HG03097 (cell line): ENCODE results near the gene SEMA4C.
A peak's percentile ranks its signal among the peaks of the same experiment; 100 is the strongest.
"Not testable (repeated sequence)": the region's sequence is repeated elsewhere in the genome, so short reads cannot be mapped to it uniquely, and the experiment has no call there.

Source experiments
- ATAC-seq: cut with Tn5 transposase; IDR thresholded peaks from one replicate; pipeline ENCODE4 v1.9.1; 2021; ENCODE audit not compliant: unreplicated experiment, low FRiP score

The SEMA4C gene

DNA sequence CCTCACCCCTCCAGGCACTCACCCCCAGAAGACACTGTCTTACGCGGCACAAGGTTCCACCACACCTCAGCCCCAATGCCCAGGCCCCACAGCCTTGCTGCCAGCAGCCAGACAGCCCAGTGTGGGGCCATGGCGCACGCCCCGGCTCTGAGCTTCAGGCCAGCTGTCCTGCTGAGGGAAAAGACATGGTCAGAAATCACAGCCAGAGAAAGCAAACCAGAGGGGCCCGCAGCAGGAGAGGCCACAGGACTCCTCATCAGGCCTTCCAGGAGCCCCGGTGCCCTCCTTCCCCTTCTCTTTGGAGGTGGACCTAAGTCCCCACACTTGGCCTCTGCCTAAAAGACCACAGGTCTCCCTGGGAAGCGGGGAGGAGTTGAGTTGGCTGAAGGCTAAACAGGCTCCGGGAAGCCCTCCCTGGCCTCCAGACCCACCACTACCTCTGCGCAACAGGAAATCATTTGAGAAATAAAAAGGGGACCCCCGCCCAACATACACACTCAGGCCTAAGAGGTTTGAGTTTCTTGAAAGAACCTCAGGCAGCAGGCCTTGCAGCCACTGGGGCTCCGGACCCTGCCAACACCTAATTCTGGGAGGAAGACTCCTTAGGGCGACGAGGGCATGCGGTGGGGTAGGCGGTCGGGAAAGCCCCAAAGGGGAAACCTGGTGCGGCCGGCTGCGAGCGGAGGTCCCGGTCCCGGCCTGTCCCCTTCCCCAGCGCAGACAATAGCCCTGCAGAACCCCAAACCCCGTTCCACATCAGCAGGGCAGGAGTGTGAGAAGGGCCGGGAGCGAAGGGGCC lies 1.9 kb downstream of the SEMA4C start:
- ATAC-seq: peak; percentile 8

DNA sequence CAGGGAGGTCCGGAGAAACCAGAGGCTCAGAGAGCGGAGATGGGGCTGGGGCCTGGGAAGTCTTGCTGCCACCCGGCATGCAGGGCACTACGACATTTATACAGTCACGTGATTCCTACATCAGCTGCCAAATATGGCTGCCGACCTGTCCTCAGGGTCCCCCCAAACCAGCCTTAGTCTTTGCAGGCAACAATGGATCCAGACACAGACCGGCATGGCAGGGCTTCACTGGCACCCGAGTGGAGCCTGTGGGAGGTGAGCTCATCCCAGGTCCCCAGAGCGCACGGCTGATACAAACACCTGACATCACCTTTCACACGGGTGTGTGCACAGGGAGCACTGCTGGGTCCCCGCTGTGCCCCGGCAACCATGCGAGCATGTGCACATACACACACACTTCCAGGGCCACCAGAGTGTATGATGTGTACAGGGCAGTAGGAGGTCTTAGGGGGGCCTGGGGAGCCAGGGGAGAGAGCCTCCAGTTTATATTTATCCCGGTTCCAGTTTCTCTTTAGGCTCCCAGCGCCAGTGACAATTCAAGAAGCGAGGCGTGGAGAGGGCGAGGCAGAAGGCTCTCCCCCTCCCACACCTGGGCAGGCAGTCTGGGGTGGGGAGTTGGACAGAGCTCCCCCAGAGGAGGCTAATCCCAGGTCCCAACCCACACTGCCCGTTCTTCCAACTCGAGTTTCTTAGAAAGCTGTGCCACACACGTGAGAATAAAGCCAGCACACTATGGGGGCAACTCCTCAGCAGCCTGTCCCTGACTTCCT lies 2.7 kb downstream of the SEMA4C start:
- ATAC-seq: no peak

DNA sequence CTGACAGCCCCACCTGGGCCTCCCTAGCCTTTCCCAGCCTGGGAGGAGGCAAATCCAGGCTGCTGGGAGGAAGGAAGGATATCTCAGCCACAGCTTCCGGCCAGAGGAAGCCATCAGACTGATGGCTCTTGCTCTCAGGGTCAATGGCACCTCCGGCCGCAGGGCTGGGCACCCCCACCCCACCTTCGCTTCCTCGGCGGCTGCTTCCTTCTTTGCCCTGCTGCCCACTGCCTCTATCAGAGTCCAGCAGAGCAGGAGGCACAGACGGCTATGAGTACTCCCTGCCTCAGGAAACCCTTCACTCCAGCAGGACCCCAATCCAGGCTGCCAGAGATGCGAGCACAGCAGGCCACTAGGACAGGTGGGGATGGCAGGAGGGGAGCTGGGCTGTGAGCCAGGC lies 3.3 kb downstream of the SEMA4C start:
- ATAC-seq: no peak

DNA sequence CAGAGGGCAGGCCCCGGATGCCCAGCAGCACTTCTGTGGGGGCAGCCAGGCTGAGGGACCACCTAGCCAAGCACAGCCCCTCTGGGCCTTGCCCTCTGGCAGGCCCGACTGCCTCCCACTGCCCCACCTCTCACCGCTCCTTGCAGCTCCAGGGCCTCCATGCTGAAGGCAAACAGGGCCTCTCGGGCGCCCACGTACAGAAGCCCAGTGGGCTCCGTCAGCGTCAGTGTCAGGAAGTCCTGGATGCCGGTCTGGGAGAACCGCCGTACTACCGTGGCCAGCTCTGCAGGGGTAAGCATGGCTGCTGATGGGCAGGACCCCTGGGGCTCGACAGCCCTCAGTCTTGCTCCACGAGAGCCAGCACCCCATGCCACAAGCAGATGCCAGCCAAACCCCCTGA lies 3.7 kb downstream of the SEMA4C start:
- no peak for ATAC-seq

- ATAC-seq: no peak
These were observed 4.2 kb downstream of the SEMA4C start for GRCh38 chr2:96865654-96866053.

DNA sequence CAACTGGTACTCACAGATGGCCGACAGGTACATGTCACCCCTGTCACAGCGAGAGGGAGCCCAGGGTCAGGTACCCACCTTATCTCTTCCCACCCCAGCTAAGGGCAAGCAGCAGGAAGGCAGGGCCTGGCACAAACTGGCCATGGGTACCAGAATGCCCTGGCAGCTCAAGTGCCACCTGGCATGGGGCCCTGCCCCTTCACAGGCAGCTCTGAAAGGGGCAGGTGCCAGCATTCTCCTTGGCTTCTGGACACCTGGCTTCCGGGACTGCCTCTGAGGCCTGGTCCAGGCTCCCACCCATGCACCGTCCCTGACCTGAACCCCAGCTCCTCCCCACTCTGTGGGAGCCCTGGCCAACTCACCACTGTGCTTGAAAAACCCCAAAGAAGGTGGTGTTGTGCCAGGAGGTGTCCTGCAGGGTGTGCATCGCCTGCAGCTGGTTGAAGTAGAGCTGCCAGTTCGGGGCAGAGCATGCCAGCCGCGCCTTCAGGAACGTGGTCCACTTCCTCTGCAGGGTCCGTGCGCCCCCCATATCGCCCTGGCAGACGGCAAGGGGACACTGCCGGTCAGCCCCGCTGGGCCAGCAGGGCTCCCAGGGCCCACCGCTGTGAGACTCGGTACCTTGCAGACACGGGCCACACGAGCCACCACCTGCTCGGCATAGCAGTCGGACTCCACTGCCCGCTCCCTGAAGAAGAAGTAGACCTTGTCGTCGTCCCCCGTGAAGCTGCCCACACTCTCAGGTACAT lies 5.4 kb downstream of the SEMA4C start:
- ATAC-seq: no peak

- ATAC-seq: no peak
These were observed 6.1 kb downstream of the SEMA4C start for GRCh38 chr2:96863575-96864342.

DNA sequence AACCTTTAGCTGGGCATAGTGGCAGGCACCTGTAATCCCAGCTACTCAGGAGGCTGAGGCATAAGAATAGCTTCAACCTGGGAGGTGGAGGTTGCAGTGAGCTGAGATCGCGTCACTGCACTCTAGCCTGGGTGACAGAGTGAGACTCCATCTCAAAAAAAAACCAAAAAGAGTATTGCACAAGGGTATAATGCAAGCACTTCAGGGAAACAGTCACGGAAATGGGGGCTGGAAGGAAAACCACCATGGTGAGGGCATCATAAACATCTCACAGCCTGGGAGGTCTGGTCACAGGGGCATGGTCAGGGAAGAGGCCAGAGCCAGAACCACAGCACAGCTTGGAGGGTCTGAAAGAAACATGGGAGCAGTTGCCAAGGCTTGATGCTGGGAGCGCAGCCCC lies 6.8 kb downstream of the SEMA4C start:
- ATAC-seq: not testable (repeated sequence)

DNA sequence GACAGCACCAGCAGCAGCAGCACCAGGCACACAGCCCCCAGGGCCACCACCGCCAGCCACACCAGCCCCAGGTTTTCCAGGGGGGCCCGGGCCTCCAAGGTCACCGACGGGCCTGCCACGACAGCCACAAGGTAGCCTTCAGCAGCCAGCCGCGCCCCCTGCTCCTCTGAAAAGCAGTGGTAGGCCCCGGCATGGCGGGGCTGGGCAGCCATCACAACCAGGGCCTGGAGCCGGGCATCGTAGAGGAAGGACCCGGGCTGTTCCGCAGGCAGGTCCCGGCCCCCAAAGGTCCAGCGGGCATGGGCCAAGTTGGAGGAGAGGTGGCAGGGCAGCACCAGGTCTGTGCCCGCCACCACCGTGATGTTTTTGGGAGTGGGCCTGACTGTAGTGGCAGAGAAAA lies 8.8 kb downstream of the SEMA4C start:
- no peak for ATAC-seq

GRCh38 chr2:96860065-96861029 lies 9.5 kb downstream of the SEMA4C start:
- ATAC-seq: no peak

- no peak for ATAC-seq
These were observed 10.2 kb downstream of the SEMA4C start for GRCh38 chr2:96859681-96860064.

- no peak for ATAC-seq
These were observed 10.7 kb downstream of the SEMA4C start for GRCh38 chr2:96859099-96859649.

DNA sequence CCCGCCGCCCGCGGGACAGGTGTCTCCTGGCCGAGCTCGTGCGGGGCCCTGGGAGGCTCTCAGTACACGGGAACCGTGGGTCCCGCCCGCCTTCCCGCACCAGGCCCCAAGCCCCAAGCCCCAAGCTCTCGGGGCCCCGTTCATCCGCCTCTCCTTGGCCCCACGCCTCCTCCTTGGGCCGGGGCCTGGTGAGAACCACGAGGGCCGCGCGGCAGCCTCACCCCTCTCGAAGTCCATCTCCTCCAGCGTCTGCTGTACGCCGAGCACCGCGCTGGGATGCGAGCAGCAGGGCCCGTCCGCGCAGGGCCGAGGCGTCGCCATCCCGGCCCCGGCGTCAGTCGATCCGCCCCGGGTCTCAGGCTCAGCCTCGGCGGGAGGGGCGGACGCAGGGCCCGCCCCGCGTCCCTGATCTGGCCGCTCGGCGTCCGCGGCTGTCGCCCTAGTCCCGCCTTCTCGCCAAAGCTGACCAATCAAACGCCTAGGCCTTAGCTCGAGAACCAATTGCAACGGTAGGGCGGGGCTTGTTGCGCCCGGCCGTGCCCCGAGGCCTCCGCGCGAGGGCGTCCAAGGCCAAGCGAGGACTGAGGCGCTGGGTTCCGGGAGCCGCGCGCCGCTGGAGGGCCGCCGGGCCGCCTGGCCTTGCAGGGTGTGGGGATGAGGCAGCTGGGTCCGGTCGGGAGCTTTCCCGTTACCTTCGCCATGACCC lies 12.1 kb downstream of the SEMA4C start, which contains the start of gene ANKRD39:
Gene ANKRD39, minus strand, starts transcription at position 350 of the 706 bp plus-strand sequence. Its CDS starts 29 bp downstream, at position 321.
- peak; percentile 91 for ATAC-seq

DNA sequence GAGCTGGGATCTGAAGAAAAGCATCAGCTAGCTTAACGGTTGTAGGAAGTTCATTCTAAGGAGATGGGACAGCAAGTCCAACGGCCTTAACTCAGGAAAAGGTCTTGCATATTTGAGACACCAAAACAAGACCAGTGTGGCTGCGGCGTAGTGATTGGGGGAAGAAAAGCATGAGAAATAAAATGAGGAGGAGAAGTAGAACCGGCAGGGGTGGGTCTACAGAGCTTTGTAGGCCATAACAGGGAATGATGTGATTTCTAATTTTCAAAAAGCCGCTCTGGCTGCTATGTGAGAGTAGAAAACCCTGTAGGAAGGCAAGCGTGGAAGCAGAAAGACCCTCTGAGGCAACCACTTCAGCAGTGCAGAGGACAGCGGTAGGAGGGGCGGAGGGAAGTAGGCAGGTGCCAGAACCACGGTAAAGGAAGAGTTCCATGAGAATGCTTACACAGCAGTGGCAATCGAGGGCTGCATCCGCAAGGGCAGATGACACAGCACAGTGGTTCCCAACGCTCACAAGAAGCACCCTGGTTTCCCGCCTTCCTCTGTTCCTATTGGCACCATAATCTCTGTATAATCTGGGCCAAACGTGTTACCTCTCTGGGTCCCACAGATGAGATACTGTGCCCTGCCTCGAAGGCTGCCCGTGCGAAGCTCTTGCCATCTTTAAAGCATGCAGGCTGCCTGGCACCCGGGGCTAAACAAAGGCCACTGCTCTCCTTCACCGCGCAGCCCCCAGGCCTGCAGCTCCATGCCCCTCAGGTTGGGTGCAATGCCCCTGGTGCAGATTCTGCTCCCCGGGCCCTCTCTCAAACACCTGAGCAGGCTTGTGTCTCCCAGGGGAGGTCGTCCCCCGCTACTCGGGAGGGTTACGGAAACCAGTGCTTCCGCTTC lies 12.9 kb downstream of the SEMA4C start:
- peak; percentile 15 for ATAC-seq

GRCh38 chr2:96853321-96853720 lies 16.6 kb downstream of the SEMA4C start:
- ATAC-seq: no peak

DNA sequence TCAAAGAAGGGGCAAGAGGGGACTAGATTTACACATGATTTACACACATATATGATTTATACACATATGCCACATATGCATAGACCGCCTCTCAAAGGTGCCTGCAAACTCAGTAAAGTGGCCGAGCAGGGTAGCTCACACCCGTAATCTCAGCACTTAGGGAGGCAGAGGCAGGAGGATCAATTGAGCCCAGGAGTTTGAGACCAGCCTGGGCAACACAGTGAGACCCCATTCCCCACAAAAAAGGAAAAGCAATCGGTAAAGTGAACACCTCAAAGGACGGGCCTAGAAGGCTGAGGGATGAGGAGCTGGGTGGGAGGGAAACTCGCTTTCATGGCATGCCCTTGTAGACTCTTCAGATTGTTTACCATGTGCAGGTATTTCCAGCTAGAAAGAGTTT lies 17.2 kb downstream of the SEMA4C start:
- no peak for ATAC-seq

GRCh38 chr2:96848264-96848663 lies 21.6 kb downstream of the SEMA4C start:
- no peak for ATAC-seq
